HG03342 (cell line): ENCODE measurements around the gene WASF3.

ENCODE experiments used
- ATAC-seq: cut with Tn5 transposase; IDR thresholded peaks from one replicate; pipeline ENCODE4 v1.9.1; 2021; ENCODE audit warnings: mild to moderate bottlenecking, moderate library complexity; ENCODE audit not compliant: unreplicated experiment

Gene WASF3

GRCh38 chr13:26589226-26589625 is 31.7 kb downstream of the WASF3 start:
- no peak for ATAC-seq

DNA sequence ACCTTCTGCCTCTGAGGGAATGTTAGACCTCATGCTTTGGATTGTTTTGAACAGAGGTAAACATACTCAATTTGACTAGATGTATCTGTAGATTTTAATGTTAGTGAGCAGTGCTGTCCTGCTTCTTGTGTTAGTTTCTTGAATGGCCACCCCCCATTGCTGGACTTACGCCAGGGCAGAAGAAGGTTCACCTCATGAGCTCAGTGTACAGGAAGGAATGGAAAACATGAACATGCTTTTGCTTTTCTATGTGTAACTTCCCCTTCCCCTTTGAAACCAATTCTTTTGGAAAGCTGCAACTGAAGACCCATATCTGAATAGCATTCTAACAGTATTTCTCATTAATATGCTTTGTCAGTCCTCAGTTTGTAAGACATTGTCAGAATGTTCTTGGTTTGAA is 32.3 kb downstream of the WASF3 start:
- no peak for ATAC-seq

GRCh38 chr13:26590379-26590778 is 32.9 kb downstream of the WASF3 start:
- no peak for ATAC-seq

- no peak for ATAC-seq
Measured at GRCh38 chr13:26590951-26591350, 33.5 kb downstream of the WASF3 start.

DNA sequence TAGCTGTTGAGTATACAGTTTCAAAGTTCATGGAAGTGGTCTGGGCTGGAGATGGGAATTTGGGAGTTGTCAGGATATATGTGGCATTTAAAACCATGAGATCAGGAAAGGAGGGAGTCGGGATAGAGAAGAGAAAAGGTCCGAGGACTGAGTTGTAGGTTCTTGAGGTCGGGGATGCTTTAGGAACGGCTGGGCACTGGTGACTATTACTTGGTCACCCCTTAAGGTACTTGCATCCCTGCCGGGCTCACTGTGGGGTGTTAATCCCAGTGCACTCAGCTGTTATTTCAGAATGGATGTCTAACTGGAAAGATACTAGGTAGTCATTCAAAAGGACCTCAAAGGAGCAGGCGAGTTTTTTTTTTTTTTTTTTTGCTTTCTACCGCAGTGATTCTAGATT is 34.2 kb downstream of the WASF3 start:
- ATAC-seq: no peak

- no peak for ATAC-seq
Measured at GRCh38 chr13:26593661-26594060, 36.2 kb downstream of the WASF3 start.

- no peak for ATAC-seq
Measured at GRCh38 chr13:26594363-26594762, 36.9 kb downstream of the WASF3 start.

GRCh38 chr13:26596458-26596857 is 39.0 kb downstream of the WASF3 start:
- ATAC-seq: no peak

GRCh38 chr13:26599403-26599802 is 41.9 kb downstream of the WASF3 start:
- ATAC-seq: no peak

- ATAC-seq: no peak
Measured at GRCh38 chr13:26599860-26600259, 42.4 kb downstream of the WASF3 start.

DNA sequence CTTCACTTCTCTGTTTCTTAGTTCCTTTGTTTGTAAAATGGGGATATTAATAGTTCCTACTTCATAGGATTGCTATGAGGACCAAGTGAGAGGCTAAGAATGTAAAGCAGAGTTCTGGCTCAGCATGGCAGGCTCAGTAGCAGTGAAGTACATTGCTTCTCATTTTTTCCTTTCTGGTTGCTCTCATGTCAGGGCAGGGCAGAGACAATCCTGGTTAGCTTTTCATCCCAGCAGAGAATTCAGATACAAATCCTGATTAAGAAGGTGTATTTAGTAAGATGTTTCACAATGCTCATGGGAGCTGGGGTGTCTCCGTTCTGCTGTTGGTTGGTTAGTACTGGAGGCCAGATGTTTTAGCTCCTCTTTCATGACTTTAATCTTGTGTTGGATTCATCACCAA is 42.9 kb downstream of the WASF3 start:
- no peak for ATAC-seq

DNA sequence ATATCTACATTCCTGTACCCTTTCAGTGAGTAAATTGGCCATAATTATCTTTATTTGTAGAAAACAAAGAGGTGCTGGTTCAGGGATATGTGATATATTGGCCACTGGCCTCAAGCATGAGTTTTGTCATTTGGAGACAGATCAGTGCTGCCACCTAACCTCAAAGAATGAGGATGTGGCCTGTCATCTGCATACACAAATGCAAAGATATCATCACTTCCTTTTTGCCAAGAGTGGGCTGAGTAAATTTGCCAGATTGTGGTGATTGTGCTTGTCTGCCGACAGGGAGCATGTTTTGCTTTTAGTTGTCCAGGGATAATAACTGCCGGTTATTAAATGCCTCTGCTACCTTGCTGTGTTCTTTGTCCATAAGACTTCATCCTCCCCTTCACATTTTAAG is 44.2 kb downstream of the WASF3 start:
- peak; percentile 59 for ATAC-seq

GRCh38 chr13:26602783-26603182 is 45.3 kb downstream of the WASF3 start:
- ATAC-seq: no peak

GRCh38 chr13:26604784-26605545 is 47.5 kb downstream of the WASF3 start:
- no peak for ATAC-seq

- ATAC-seq: no peak
Measured at GRCh38 chr13:26605845-26606244, 48.4 kb downstream of the WASF3 start.

DNA sequence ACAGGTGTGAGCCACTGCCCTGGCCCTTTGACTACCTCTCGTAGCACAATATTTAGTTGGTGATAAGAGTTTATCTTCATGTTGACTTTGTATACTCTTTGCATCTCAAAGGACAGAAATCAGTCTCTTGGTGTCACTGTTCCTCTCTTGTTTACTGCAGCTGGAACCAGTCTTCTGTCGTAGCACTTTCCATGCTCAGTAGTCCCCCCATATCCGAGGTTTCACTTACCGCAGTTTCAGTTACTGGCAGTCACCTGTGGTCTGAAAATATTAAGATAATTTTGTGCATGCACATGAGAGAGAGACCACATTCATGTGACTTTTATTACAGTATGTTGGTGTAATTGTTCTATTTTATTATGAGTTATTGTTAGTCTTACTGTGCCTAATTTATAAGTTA is 49.1 kb downstream of the WASF3 start:
- no peak for ATAC-seq

DNA sequence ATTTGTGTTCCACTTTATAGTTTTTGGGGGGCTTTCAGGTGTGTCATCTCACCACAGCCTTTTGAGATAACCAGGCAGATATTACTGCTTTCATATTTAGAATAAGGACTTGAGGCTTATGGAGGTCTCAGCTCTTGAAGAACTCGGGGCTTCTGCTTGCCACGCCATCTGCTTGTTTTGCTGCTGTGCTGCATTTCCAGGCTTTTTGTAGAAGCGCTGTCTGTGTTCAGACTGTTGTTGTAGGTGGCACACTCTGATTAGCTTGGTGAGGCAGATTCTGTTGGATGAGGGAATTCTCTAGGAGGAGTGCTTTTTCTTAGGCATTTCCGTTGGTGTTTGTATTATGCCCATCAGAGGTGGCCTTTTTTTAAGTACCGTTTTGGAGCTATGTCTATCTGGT is 57.2 kb downstream of the WASF3 start:
- no peak for ATAC-seq

- ATAC-seq: no peak
Measured at GRCh38 chr13:26616126-26616525, 58.6 kb downstream of the WASF3 start.

- ATAC-seq: no peak
Measured at GRCh38 chr13:26618726-26619125, 61.2 kb downstream of the WASF3 start.

DNA sequence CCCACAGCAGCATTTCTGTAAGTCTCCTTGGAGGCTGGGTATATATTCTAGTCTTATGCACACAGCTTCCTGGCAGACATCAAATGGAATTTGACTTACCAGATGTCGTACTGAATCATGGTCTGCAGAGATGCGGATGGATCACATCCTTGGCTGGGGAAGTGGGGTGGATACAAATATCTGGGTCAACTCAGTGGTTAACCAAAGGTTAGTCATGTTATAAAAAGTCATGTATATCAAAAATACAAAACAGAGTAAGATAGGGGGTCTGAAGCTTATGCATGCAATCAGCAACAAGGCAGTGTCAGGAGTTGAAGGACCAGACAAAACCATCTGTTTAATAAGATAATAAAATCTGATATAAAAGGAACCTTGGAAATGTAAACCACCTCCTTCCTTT is 61.9 kb downstream of the WASF3 start:
- no peak for ATAC-seq

DNA sequence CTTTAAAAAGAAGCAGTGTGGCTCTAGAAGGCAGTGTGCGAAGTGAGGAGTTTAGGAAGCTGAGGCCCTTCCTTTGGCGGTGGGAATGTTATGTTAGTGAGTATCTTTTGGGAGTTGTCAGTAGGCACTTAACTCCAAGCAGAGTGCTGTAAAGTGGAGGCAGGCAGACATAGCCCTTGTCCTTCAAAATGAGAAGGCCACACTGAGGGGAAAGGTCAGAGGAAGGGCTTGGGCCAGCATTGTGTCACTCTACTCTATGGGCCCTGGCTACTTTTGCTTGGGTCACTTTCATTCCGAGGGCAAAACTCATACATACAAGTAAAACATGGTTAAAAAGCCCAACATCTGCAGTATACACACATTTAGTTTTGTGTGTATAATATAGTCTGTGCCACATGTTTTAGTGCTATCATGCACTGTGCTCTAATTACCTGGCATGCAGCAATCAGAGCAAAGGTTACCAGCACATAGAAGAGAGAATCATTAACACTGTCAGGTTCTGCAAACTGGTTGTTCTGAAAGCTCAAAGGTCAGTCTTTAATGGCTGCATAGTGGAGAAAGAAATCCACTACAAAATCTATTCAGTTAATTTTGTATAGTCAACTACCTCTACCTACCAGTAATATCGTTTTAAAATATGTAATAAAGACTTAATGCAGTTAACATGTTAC is 64.4 kb downstream of the WASF3 start:
- ATAC-seq: no peak

- ATAC-seq: no peak
Measured at GRCh38 chr13:26623125-26623524, 65.6 kb downstream of the WASF3 start.

DNA sequence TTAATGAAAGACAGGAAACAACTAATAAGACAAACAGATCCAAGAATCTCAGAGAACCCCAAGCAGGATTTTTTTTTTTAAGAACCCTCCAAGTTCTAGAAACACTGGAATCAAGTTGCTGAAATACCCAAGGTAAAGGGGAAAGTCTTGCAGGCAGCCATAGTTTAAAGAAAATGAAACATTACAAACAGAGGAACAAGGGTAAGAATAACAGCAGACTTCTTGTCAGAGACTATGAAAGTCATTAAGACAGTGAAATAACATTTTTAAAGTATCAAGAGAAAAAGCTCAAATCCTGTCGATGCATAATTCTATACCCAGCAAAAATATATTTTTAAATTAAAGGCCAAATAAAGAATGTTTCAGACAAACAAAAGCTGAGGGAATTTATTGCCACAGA is 67.1 kb downstream of the WASF3 start:
- no peak for ATAC-seq
